Transverse colon (tissue), 4 donors: ENCODE results near the gene CACNA1C. TPM values are rescaled to one million over a fixed set of nuclear protein-coding genes. Genes with fewer than 3 reads are reported as not detected.

Experiments
- DNase-seq: peaks from one replicate; pipeline ENCODE4 v3.0.0-alpha.2; 2019
- H3K27ac ChIP-seq, 4 donors: fragments of 200-600 bp; sonication (generic); 2 replicates each; pipeline ENCODE4 v1.5.1; 2016 to 2018; ENCODE audit warnings: inconsistent platforms in 4 of 4
- H3K27me3 ChIP-seq: fragments of 200-600 bp; sonication (generic); 2 replicates; pipeline ENCODE4 v1.5.1; 2017; ENCODE audit warnings: inconsistent platforms
- H3K36me3 ChIP-seq, 4 donors: fragments of 200-600 bp; sonication (generic); 2 replicates each; pipeline ENCODE4 v1.5.1; 2017 to 2019; ENCODE audit warnings: inconsistent platforms in 4 of 4
- H3K4me1 ChIP-seq, 4 donors: fragments of 200-600 bp; sonication (generic); 2 replicates each; pipeline ENCODE4 v1.5.1; 2017 to 2020; ENCODE audit warnings: inconsistent platforms in 4 of 4
- H3K4me3 ChIP-seq, 4 donors: fragments of 200-600 bp; sonication (generic); 1 replicate in 1 of 4; 2 replicates in 3 of 4; pipeline versions ENCODE4 v1.5.1 to v1.6.1; 2017 to 2019; ENCODE audit warnings: inconsistent platforms in 4 of 4
- H3K9me3 ChIP-seq, 2 donors: fragments of 200-600 bp; sonication (generic); 2 replicates each; pipeline ENCODE4 v1.5.1; 2017 to 2019; ENCODE audit warnings: inconsistent platforms in 2 of 2
- CTCF ChIP-seq, 5 experiments: fragments of 200-600 bp in 3 of 5; fragments of 450-650 bp in 2 of 5; sonication (generic) in 3 of 5; IDR thresholded peaks; 1 replicate in 2 of 5; 2 replicates in 3 of 5; pipeline ENCODE4 v1.5.1; 2016 to 2017; ENCODE audit warnings: antibody characterized with exemption in 5 of 5, inconsistent platforms in 3 of 5, mild to moderate bottlenecking in 2 of 5, moderate library complexity in 1 of 5
- EP300 ChIP-seq: sonication (generic); formaldehyde crosslinking; IDR thresholded peaks from one replicate; pipeline ENCODE4 v1.6.1; 2017; ENCODE audit warnings: antibody characterized with exemption, low read depth
- POLR2A ChIP-seq: fragments of 450-650 bp; IDR thresholded peaks from one replicate; pipeline ENCODE4 v1.6.1; 2016; ENCODE audit warnings: antibody characterized with exemption, mild to moderate bottlenecking, moderate library complexity
- POLR2AphosphoS5 ChIP-seq, 3 donors: sonication (generic); formaldehyde crosslinking; IDR thresholded peaks; one replicate each; pipeline ENCODE4 v1.6.1; 2016; ENCODE audit warnings: antibody characterized with exemption in 3 of 3
- WGBS, 2 donors: methylation state at CpG; one replicate each; pipeline ENCODE4 v1.1.5; 2018; ENCODE audit warnings: low coverage in 1 of 2; 5-methylcytosine and 5-hydroxymethylcytosine counted together
- in situ Hi-C, 4 donors: fragments of 200-750 bp; cut with MboI; loops; one replicate each; pipeline versions ENCODE4 v1.15.0 to v1.15.1; 2017; ENCODE audit warnings: low sequenced_read_pairs in 3 of 4, low pct_ligation_motif_present in 1 of 4, low pct_unique_long_range_greater_than_20kb in 1 of 4
- intact Hi-C: fragments of 100-400 bp; cut with DNase I; formaldehyde crosslinking; loops from one replicate; pipeline ENCODE4 v1.15.1; 2023; ENCODE audit warnings: low total_unique reads
- total RNA-seq, 4 donors: library from RNA; depleted of rRNA; stranded (reverse); fragments of >200 nt; gene quantifications; one replicate each; pipeline ENCODE4 v1.1.0, GENCODE V29; 2016

CACNA1C gene
- total RNA-seq, 4 donors from 2014 or later = 18.8 to 35.2 (median 24.8) TPM

DNA sequence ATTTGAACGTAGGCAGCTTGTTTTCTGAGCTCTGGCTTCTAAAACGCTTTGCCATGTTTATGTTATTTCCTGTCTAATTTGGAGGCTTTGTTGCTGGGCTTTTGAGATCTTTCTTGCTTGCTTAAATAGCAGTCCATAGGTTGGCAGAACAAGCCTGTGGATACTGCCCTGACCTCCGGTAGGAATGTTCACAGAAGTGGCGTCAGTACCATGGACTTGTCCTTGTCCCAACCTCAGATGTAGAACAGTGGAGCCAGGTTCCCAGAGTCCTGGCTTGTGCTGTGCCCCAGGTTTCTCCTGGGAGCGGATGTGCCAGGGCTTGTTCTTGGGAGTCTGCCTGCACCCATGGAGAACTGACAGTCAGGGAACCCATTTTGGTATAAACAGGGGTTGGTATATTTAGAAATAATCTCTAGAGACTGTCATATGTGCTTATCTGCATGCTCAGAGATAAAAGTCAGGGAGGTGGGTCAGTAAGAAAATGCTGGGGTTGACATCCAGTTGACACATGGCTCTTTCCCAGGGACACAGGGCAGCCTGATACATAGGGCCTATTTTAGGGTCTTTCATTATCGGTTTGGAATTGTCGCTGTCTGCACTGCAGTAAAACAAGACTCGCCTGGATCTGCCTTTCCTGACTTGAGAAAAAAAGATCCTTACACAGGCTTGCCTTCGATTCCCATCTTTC, 22.9 kb downstream of the CACNA1C start:
- DNase-seq = no peak
- Histone ChIP-seq H3K9me3 (no peaks in the 10 kb centered on the region), H3K27ac (peak overlapping the region; percentile 74 to 89 (median 79)), H3K27me3 (no peaks in the 10 kb centered on the region), H3K36me3 (no peaks in the 10 kb centered on the region), H3K4me1 (peaks cover 0 to 14% (median 1%) of the 10 kb centered on the region in 4 donors), H3K4me3 (no peak overlapping the region)
- in situ Hi-C loops = no loop called here
- TF ChIP-seq POLR2A (no peak), EP300 (peak; percentile 83), CTCF (IDR thresholded peaks at IDR 0.05) (no peak), POLR2AphosphoS5 (IDR thresholded peaks at IDR 0.05) (peak in 2 of 3 donors; percentile 34 to 62)
- intact Hi-C loops = loop anchor here (10.0 kb wide), 1 partner anchor 99 kb away; no protein-coding TSS in a partner anchor
- 65 to 66% methylated on average over 2 to 9 of the region's 9 CpGs for WGBS, 2 donors

GRCh38 chr12:2076196-2076570, 23.4 kb downstream of the CACNA1C start:
- peaks cover 0 to 14% (median 1%) of the 10 kb centered on the region in 4 donors for H3K4me1 ChIP-seq
- no peak for DNase-seq
- H3K27ac ChIP-seq = peak overlapping the region; percentile 74 to 89 (median 79)
- H3K27me3 ChIP-seq = no peaks in the 10 kb centered on the region
- no peaks in the 10 kb centered on the region for H3K9me3 ChIP-seq
- TF ChIP-seq POLR2A = no peak
- TF ChIP-seq CTCF (IDR thresholded peaks at IDR 0.05) = no peak
- TF ChIP-seq POLR2AphosphoS5 (IDR thresholded peaks at IDR 0.05) = peak; percentile 39 to 67 (median 53)
- no peak for TF ChIP-seq EP300
- in situ Hi-C loops (no loop called here), intact Hi-C loops (loop anchor here (10.0 kb wide), 1 partner anchor 99 kb away; no protein-coding TSS in a partner anchor)
- no peak overlapping the region for H3K4me3 ChIP-seq
- WGBS, 2 donors = 50 to 63% methylated on average over 9 of the region's 9 CpGs
- H3K36me3 ChIP-seq = no peaks in the 10 kb centered on the region

- H3K9me3 ChIP-seq = no peaks in the 10 kb centered on the region
- no peak overlapping the region for H3K4me3 ChIP-seq
- DNase-seq = no peak
- no peaks in the 10 kb centered on the region for H3K36me3 ChIP-seq
- H3K27me3 ChIP-seq = no peaks in the 10 kb centered on the region
- H3K27ac ChIP-seq = peak overlapping the region; percentile 74 to 89 (median 79)
- intact Hi-C loops (loop anchor here (10.0 kb wide), 1 partner anchor 98 kb away; no protein-coding TSS in a partner anchor), in situ Hi-C loops (no loop called here)
- WGBS, 2 donors = 84 to 86% methylated on average over 5 to 10 of the region's 10 CpGs
- peaks cover 0 to 14% (median 1%) of the 10 kb centered on the region in 4 donors for H3K4me1 ChIP-seq
- TF ChIP-seq POLR2A (no peak), CTCF (IDR thresholded peaks at IDR 0.05) (no peak), POLR2AphosphoS5 (IDR thresholded peaks at IDR 0.05) (peak in 1 of 3 donors; percentile 36), EP300 (peak; percentile 38)
Measured at GRCh38 chr12:2076728-2077127, 23.9 kb downstream of the CACNA1C start.

- no peaks in the 10 kb centered on the region for H3K27me3 ChIP-seq
- H3K36me3 ChIP-seq = no peaks in the 10 kb centered on the region
- intact Hi-C loops = no loop called here
- no peaks in the 10 kb centered on the region for H3K9me3 ChIP-seq
- DNase-seq = no peak
- H3K4me3 ChIP-seq = no peak overlapping the region
- in situ Hi-C loops = no loop called here
- TF ChIP-seq CTCF (IDR thresholded peaks at IDR 0.05) = no peak
- no peak for TF ChIP-seq EP300
- TF ChIP-seq POLR2AphosphoS5 (IDR thresholded peaks at IDR 0.05) = no peak
- TF ChIP-seq POLR2A = no peak
- no peak overlapping the region for H3K27ac ChIP-seq
- H3K4me1 ChIP-seq = peaks cover 0 to 10% (median 4%) of the 10 kb centered on the region in 4 donors
Measured at GRCh38 chr12:2080604-2081003, 27.8 kb downstream of the CACNA1C start.
